Stimulated activated CD8-positive, alpha-beta memory T cell treated with anti-CD3 and anti-CD28 coated beads, Interleukin-4, amount 100 ng/mL, for 4 hours (primary cell): ENCODE data around the gene GPR157.

ENCODE experiments used
- DNase-seq, 2 donors: peaks; one replicate each; pipeline ENCODE4 v3.0.0-alpha.2; 2020; ENCODE audit warnings: low read depth in 2 of 2, low spot score in 1 of 2

Gene GPR157

DNA sequence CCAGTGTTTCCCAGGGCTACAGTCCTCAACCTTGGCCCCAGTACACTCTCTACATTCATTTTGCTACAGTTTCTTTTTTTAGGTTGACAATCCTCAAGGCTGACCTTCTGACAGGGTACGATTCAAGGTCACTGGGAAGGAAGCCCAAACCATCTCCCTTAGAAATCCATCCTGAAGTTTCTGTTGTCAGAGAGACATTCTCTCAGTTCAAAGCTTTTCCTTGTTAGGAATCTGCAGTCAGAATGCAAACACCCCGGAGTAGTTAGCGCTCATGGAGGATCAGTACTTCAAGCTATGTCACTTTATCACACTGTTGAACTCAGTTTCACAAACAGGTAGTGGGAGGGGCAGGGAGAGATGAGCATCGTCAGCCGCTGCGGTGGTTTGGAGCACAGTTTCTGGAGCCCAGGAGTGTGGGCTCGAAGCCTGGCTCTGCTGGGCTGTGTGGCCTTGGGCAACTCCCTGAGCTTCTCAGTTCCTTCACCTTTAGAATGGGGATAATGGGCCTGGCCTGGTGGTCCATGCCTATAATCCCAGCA lies 63.6 kb downstream of the GPR157 start:
- no peak for DNase-seq

DNA sequence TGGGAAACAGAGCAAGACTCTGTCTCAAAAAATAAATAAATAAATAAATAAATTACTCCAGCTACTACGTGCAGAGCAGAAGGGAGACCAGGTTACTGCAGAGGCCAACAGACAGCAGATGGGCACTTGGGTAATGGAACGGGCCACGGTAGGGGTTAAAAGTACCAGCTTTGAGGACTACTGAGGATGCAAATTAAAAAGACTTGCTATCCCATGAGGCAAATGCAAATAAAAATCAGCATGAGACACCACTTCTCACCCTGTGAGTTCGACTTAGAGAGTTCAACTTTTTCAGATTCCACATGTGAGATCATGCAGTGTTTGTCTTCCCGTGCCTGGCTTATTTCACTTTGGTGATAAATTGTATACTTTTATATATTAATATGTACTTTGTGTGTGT lies 66.1 kb downstream of the GPR157 start:
- DNase-seq: no peak

DNA sequence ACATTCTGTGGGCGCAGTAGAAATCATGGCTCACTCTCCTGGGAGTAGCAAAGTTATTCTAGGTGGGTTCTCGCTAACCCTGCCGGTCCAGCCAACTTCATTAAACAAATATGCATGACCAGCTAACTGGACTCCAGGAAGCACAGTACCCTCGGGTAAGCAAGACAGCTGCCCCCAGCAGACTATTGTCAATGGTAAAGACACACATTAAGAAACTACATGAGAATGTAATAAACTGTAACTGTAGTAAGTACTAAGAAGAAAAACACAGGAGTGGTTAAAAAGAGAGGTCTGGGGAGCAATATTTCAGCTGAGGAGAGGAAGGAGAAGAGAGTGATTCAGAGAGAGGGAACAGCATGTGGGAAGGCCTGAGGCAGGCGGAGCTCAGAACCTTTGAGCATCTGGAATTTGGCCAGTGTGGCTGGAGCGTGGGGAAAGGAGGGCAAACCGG lies 66.9 kb downstream of the GPR157 start:
- no peak for DNase-seq

DNA sequence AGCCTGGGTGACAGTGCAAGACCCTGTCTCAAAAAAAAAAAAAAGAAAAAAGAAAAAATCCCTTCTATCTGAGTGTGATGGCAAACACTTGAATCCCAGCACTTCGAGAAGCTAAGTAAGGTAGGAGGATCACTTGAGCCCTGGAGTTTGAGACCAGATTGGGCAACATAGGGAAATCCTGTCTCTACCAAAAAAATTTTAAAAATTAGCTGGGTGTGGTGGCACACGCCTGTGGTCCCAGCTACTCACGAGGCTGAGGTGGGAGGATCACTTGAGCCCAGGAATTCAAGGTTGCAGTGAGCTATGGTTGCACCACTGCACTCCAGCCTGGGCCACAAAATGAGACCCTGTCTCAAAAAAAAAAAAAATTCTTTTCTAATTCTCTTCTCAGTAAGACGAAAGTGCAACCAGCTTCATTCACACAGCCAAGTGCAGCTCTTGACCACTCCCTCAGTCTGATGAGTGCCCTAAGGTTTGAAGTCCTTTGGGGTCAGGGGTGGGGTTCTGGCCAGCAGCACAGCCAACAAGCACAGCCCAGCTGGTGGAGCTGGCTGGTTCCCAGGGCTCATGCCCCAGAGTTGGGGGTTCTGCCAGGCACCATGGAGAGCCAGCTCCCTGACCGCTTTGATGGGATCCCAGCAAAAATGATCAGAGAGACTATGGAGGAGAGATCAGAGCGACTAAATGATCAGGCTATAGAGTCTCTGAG lies 67.5 kb downstream of the GPR157 start:
- no peak for DNase-seq

DNA sequence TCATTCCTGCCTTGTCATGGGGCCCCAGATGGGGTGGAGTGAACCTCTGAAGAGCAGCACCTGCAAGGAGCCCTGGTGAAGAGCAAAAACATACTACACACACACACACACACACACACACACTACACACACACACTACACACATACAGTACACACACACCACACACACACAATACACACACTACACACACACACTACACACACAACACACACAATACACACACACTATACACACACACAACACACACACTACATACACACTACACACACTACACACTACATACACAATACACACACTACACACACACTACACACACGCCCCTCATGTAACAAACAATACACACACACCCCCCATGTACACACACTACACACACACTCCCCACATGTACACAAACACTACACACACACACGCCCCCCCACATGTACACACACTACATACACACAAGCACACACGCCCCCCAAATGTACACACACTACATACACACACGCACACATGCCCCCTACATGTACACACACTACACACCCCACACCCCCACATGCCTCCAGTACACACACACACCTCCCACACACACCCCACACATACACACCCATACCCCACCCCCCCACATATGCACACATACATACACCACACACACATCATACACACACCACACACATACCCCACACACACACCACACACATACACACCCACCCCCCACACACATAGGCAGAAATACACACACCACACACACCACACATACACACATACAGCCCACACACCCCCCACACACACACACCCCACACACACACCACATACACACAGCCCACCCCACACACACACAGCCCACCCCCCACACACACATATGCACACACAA lies 68.8 kb downstream of the GPR157 start:
- no peak for DNase-seq

DNA sequence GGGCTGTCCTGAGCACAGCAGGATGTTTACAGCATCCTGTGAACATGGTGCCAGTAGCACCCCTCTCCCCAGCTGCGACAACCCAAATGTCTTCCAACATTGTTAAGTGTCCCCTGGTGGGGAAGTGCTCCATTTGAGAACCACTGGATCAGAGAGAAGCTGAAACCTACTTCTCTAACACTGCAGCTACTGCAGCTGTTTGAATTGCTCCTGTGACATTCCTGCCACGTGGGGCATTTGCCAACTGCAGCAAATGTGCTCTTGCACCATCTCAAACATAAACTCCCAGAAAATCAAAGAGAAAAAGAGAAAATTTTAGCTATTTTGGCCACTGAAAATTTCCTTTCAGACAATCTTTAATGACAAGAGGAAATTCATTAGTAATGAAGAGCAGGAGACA lies 70.4 kb downstream of the GPR157 start:
- DNase-seq: no peak

DNA sequence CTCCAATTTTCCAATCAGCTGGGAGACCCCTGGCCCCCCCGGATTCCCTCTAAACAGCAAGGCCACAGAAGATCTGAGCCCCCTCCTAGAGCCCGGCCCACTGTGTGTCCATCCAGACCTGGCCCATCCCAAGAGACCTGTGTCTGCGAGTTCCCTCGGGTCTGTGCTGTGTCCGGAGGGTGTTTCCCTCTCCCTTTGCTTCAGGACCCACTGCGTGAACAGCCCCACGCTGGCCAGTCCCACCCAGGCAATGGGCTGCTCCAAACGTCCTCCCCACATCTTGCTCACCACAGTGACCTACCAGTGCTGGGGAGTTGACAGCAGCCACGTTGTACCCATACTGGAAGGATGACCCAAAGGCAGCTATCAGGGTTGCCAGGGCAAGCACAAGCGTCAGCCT lies 71.1 kb downstream of the GPR157 start:
- no peak for DNase-seq

DNA sequence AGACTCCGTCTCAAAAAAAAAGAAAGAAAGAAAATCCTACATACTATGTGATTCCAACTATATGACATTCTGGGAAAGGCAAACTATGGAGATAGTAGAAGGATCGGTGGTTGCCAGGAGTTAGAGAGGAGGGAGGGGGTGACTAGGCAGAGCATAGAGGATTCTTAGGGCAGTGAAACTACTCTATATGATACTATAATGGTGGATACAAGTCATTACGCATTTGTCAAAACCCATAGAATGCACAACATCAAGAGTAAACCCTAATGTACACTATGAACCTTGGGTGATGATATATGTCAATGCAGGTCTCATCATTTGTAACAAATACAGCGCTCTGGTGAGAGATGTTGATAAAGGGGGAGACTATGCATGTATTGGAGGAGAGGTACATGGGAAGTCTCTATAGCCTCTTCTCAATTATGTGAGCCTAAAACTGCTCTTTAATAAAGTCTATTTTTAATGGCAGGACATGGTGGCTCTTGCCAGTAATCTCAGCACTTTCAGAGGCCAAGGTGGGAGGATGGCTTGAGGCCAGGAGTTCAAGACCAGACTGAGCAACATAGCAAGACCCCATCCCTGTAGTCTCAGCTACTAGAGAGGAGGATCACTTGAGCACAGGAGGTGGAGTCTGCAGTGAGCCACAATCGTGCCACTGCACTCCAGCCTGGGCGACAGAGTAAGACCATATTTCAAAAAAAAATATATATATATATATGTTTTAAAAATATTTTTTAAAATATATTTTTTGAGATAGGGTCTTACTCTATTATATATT lies 76.4 kb downstream of the GPR157 start:
- no peak for DNase-seq

DNA sequence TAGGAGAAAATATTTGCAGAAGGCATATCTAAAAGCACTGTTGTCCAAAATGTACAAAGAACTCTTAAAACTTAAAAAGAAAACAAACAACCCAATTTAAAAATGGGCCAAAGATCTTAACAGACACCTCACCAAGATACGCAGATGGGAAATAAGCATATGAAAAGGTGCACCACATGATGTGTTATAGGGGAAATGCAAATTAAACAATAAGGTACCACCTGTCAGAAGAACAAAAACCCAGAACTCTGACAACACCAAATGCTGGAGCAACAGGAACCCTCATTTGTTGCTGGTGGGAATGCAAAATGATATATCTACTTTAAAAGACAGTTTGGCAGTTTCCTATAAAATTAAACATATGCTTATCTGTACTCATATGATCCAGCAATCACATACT lies 77.5 kb downstream of the GPR157 start:
- no peak for DNase-seq

DNA sequence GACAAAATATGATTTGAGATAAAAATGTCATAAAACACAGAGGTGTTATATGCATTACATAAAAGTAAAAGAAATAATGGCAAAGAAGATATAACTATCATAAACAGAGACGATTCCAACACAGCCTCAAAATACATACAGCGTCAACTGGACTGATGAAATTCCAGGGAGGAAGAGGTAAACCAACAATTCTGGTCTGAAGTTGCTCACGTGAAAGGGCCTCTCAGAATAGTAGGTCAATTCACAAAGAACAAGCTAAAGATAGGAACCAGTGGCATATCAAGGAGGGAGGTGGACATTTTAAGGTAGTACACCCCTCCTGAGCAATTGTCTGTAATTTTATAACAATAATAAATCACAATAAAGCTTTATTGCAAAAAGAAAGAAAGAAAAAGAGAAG lies 78.1 kb downstream of the GPR157 start:
- no peak for DNase-seq
